ENCODE measurements around the gene WDR37.

The WDR37 gene

GRCh38 chr10:1128115-1128514 is 71.9 kb downstream of the WDR37 start:
- no peak for DNase-seq (ENCODE audit: low spot score)

DNA sequence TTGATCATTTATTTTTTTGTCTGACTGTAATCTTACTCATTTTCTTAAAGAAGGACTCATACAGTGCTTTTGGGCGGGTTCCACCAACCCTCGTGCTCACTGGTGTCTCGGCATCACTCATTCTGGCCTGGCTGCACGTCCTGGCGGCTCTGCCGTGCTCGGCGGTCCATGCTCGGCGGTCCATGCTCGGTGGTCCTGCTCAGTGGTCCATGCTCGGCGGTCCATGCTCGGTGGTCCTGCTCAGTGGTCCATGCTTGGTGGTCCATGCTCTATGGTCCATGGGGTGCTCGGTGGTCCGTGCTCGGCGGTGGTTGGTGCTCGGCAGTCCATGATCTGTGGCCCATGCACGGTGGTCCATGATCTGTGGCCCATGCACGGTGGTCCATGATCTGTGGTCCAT is 72.5 kb downstream of the WDR37 start:
- no peak for DNase-seq (ENCODE audit: low spot score)

- DNase-seq (ENCODE audit: low spot score) = no peak
These were observed 74.0 kb downstream of the WDR37 start for GRCh38 chr10:1130226-1130625.

DNA sequence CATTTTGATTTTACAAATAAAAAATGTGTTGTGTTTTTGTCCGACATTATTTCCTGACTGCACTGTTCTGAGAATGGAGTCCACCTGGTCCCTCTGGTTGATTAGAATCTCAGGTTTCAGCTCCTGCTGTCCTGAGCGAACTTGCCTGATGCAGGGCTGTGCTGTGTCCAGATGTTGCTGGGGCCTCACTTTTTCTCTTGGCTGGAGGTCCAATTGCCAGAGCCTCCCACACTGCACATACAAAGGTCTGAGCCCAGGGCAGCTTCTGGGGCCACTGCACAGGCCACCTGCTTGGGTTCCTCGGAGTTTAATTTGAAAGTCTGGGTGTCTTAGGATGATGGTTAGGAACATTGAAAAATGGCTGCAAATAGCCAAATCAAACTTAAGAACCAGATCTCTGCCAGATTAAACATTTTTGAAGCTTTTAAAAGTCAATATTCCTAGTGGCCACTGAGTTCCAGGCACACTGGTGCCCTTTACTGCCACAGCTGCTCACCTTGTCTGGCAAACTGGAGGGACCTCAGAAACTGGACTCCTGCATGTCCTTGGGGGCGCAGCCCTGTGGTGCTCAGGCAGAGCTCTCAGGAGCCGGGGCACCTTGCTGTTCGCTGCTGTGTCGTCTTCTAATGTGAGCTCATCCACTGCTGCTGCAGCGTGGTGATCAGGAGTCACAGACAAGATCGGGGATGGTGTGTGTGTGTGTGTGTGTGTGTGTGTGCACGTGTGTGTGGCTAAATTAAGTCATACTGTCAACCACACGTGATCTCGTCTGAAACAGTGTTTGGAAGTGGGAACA is 75.0 kb downstream of the WDR37 start:
- no peak for DNase-seq (ENCODE audit: low spot score)

DNA sequence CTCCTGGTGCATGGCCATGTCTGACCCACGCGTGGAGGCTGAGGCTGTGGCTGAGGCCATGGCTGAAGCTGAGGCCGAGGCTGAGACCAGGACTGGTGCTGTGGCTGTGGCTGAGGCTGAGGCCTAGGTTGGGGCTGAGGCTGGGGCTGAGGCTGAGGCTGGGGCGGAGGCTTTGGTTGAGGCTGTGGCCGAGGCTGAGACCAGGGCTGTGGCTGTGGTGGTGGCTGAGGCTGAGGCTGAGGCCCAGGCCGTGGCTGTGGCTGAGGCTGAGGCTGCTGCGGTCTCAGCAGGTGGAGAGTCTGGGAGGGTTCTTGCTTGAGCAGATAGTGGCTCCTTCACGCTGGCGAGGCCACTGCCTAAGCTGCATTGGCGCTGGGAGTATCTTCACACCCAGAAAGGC is 76.4 kb downstream of the WDR37 start:
- no peak for DNase-seq (ENCODE audit: low spot score)

GRCh38 chr10:1133495-1134045 is 77.4 kb downstream of the WDR37 start:
- DNase-seq (ENCODE audit: low spot score) = no peak

DNA sequence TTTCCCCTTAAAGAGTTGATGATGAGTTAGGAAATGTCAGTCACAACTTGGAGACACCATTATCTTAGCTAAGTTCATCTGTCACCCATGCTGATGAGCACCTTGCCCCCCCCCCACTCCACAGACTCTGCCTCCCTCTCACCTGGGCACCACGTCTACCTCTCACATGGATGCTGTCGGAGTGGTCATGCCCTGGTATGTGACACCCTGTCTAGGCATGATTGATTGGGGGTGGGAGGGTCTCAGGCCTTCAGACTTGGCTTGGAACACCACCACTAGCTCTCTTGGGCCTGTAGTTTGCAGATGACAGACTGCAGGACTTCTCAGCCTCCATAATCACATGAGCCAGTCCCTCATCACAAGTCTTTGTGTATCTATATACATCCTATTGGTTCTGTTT is 78.0 kb downstream of the WDR37 start:
- no peak for DNase-seq (ENCODE audit: low spot score)

DNA sequence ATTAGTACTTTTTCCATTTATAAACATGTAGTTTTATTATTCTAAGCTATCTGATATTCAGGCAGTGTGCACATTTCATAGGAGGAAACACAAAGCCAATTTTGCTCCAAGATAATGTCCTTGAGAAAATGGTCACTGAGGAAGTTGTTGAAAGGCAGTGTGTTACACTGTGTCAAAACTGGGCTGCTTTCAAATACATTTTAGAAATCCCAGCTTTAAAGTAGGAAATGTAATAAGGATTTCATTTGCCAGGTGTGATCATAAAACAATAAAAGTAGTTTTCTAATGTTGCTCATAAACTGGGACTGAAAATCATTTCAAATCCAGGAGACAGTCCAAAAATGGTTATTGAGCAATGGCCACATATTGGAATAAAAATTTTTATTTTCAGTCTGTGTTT is 80.1 kb downstream of the WDR37 start:
- DNase-seq (ENCODE audit: low spot score) = no peak

- no peak for DNase-seq (ENCODE audit: low spot score)
These were observed 81.4 kb downstream of the WDR37 start for GRCh38 chr10:1137499-1138163.

GRCh38 chr10:1138529-1138928 is 82.3 kb downstream of the WDR37 start:
- DNase-seq (ENCODE audit: low spot score) = no peak

DNA sequence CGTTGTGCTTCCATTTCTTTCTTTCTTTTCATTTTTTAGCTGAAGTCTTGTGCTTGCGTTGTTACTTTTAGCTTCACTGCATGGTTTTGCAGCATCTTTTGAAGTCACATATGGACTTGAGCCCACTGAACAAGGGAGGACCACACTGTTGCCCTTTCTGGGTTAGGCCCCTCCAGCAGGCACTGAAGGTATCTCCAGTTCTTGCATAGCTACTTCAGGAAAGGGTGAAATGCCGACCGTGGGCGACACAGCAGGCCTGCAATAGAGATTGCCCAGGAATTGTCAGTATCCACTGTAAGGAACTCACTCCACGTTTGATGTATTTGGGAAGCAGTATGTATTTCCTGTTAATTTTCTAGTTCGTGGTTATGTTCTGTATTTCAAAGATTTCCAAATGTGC is 85.1 kb downstream of the WDR37 start:
- DNase-seq (ENCODE audit: low spot score) = no peak

- no peak for DNase-seq (ENCODE audit: low spot score)
These were observed 85.5 kb downstream of the WDR37 start for GRCh38 chr10:1141701-1142100.

DNA sequence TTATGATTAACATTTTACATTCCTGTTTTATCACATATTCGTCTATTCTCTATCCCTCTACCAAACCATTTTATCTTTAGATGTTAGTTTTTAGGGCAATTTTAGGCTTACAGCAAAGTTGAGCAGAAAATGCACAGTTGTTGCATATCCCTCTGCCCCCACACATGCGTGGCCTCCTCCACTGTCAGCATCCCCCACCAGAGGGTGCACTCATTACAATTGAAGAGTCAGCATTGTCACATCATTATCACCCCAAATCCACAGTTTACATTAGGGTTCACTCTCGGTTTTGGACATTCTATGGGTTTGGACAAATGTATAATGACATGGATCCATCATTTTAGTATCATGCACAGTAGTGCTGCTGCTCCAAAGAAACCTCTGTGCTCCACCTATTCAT is 86.4 kb downstream of the WDR37 start:
- peak; percentile 34 for DNase-seq (ENCODE audit: low spot score)

- DNase-seq (ENCODE audit: low spot score) = no peak
These were observed 91.6 kb downstream of the WDR37 start for GRCh38 chr10:1147810-1148209.

GRCh38 chr10:1148855-1149605 is 92.8 kb downstream of the WDR37 start:
- no peak for DNase-seq (ENCODE audit: low spot score)

DNA sequence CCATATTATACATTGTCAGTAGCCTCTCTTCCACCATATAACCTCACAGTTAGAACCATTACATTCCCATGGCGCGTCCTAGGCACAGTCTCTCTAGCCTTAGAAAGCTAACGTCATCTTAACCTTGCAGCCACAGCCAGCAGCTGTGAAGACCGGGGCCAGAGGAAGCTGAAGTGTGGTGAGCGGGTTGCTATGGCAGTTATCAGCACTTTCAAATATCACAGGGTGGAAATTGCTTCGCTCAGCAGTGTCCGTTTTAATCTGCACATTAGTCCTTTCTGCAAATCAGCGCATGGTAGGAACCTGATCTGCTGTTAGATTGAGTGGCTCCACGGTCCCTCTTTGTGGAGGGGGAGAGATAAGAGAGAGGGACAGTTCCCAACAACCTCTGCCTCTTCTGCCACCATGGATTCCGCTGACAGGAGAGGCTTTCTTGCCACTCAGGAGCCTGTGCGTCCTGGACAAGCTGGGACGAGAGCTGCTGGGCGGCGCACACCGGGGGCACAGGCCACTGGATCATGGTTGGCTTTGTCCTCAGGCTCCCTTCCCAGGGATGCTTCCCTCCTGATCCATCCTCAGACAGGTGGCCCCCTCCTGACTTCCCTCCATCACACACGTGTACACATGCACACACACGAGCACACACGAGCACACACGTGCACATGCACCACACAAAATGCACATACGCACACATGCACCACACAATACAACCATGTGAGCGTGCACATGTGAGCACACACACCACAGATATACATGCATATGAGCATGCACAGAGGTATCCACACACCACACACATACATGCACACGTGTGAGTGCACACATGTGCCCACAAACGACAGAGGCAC is 93.8 kb downstream of the WDR37 start:
- no peak for DNase-seq (ENCODE audit: low spot score)

DNA sequence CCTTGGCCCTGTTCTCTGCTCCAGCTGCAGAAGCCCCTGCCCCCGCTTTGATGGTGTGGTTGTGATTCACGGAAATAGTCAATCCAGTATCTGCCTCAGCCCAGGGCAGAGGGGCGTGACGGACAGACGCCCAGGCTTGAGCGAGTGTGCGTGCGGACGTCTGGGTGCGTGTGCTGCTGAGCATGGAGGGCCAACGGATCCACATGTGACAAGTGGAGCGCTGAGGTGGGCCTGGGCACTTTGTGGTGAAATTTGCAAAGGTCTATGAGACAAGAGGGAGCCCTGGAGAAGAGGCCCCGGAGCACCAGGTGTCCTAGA is 94.4 kb downstream of the WDR37 start:
- DNase-seq (ENCODE audit: low spot score) = no peak

DNA sequence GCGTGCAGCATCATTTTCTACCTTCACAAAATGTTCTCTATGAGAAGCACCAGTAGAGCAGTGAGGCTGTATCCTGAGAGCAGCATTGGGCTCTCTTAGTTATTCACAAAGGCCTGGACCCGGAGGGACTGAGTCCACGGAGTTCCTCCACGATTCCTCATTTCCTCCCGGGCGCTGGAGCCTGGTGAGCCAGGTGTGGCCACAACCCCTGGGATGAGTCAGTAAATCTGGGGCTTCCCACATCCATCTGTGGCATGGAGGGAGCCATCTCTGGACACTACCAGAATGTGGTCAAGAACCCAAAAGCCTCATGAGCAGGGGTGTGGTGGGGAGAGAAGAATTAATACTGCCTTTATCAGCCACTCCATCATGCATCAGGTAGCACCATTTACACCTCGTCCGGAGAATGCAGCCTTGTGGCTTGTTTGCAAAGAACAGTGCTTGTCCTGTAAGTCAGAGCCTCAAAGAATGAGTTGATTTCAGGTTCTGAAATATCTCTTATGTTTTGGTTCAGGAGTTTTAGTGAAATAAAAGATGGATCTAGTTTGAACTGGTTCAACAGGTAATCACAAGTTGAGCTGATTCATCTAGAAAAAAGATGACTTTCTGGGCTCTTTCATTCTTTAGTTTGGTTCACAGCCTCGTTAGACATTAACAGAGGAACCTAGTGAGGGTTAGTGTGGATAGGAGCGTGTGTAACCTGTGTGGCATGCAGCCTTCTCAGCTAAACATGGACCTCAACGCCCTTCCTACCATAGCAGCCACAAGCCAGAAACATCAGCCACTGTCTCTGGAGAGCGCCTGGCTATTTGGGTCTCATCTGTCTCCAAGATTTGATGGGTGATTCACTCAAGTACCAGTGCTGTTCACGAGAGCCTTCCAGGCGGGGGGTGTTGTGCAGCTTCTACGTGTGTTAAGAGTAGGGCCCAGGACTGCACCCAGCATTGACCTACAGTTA is 95.2 kb downstream of the WDR37 start:
- peak; percentile 16 for DNase-seq (ENCODE audit: low spot score)

DNA sequence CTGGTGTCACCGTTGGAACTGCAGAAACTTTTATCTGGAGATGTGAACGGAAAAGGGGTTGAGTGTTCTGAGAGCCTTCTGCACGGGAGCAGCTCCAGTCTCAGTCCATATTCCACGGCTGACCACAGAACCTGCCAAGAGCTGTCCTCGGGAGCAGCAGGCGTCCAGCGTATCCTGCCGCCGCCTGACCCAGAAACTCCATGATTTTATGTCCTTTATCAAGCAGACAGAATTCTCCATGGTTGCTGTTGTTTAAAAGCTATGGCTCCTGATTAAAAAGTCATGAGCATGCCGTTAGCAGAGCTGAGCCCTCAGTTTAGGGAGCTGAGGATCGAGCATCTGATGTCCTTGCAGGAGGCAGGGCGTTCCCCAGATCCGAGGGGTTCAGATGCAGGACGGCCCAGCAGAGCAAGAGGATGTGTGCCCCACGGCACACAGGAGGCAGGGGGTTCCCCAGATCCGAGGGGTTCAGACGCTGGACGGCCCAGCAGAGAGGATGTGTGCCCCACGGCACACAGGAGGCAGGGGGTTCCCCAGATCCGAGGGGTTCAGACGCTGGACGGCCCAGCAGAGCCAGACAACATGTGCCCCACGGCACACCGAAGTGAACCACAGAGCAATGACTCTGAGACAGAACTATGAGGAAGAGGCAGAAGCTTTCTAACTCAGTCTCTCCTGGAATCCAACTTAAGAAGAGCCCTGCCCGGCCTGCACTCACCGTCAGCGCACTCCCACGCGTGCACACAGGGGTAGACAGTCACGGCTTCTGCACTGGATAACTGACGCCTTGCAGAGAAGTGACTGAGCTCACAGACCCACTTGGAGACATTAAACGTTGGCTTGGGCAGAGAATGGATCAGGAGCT is 96.4 kb downstream of the WDR37 start:
- DNase-seq (ENCODE audit: low spot score) = no peak

GRCh38 chr10:1153251-1153763 is 97.1 kb downstream of the WDR37 start:
- DNase-seq (ENCODE audit: low spot score) = no peak

Data from RKO (cell line).